Measurements from ENCODE around the gene PYROXD2.

PYROXD2 gene

GRCh38 chr10:98382691-98383101 lies 32.3 kb downstream of the PYROXD2 start:
- peak overlapping the region; percentile 20 for H2BK5ac ChIP-seq (ENCODE audit: low read length)
- H3K4me1 ChIP-seq (ENCODE audit: control insufficient read depth, low read depth, low read length), result peaks cover 9% of the 10 kb centered on the region
- H3K4me3 ChIP-seq (ENCODE audit: low read length), result no peak overlapping the region
- DNase-seq, result peak; percentile 35
- H4K5ac ChIP-seq (ENCODE audit: low read length), result no peak overlapping the region
- H3K27ac ChIP-seq (ENCODE audit: low read depth, low read length), result no peak overlapping the region
- no peak overlapping the region for H2BK15ac ChIP-seq (replicated peaks; ENCODE audit: low read depth)
- H3K18ac ChIP-seq (ENCODE audit: low read length), result no peak overlapping the region
- H4K8ac ChIP-seq (ENCODE audit: low read depth, low read length), result no peak overlapping the region
- no peak overlapping the region for H3K4ac ChIP-seq (ENCODE audit: low read depth, low read length)
- no peaks in the 10 kb centered on the region for H3K79me1 ChIP-seq (ENCODE audit: low read length)
- no peaks in the 10 kb centered on the region for H3K79me2 ChIP-seq (ENCODE audit: control insufficient read depth, insufficient read depth, low read length)
- H3K4me2 ChIP-seq (ENCODE audit: low read length), result no peak overlapping the region
- H3K9ac ChIP-seq (ENCODE audit: low read length), result no peak overlapping the region
- no peaks in the 10 kb centered on the region for H3K36me3 ChIP-seq (ENCODE audit: control insufficient read depth, insufficient read depth, low read length)
- H2BK120ac ChIP-seq (ENCODE audit: low read depth, low read length), result no peak overlapping the region
- no CpG with 5 or more reads among the region's 5 CpGs for WGBS (ENCODE audit: extremely low coverage, insufficient coverage, low lambda C conversion rate)
- no peak overlapping the region for H2AK5ac ChIP-seq (ENCODE audit: low read length)
- no peaks in the 10 kb centered on the region for H3K27me3 ChIP-seq (ENCODE audit: insufficient read depth, low read length, poor library complexity)
- no peak overlapping the region for H3K23ac ChIP-seq (ENCODE audit: low read length)
- H3K56ac ChIP-seq (ENCODE audit: low read length), result no peak overlapping the region

DNA sequence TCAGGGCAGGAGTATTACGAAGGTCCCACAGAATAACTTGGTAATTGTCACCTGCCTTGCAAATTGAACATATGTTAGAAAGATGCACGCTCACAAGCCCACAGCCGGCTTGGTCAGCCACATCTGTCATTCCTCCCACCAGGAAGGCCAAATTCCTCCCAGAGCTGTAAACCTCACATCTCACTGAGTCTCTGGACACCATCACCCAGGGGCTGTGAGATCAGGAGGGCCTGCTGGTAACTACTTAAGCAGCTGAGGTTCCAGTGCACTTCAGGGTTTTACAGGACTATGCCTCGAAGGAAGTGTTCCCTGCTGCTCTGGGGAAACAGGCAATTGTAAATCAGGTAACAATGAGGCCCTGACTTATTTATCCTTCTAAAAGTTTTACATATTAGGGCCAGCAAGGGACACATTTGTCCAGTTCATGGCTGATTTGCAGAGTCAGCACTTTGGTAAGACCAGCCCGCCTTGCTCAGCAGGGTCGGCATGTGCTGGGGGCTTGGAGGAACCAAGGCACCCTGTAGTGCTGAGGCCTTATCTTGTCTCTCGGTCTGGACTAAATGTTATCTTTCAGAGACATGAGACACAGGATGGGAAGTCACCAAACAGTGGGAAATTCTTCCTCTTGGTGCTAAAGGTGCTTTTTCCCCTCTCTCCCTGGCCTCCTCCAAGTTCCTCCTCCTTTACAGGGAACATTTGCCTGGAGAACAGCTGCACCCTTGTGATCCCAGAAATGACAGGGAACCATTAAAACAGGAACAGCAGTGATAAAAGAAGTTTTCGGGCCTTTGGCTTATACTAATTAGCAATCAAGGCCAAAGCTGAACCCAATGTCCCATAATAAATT lies 34.3 kb downstream of the PYROXD2 start:
- H3K4me3 ChIP-seq (ENCODE audit: low read length), result no peak overlapping the region
- peak overlapping the region; percentile 75 for H2AK5ac ChIP-seq (ENCODE audit: low read length)
- H2BK5ac ChIP-seq (ENCODE audit: low read length), result peak overlapping the region; percentile 57
- no peaks in the 10 kb centered on the region for H3K27me3 ChIP-seq (ENCODE audit: insufficient read depth, low read length, poor library complexity)
- H4K5ac ChIP-seq (ENCODE audit: low read length), result no peak overlapping the region
- H3K36me3 ChIP-seq (ENCODE audit: control insufficient read depth, insufficient read depth, low read length), result no peaks in the 10 kb centered on the region
- DNase-seq, result peak; percentile 91
- H3K27ac ChIP-seq (ENCODE audit: low read depth, low read length), result peak overlapping the region; percentile 78
- no peaks in the 10 kb centered on the region for H3K79me1 ChIP-seq (ENCODE audit: low read length)
- WGBS (ENCODE audit: extremely low coverage, insufficient coverage, low lambda C conversion rate), result no CpG with 5 or more reads among the region's 8 CpGs
- peak overlapping the region; percentile 25 for H3K9ac ChIP-seq (ENCODE audit: low read length)
- H3K4ac ChIP-seq (ENCODE audit: low read depth, low read length), result no peak overlapping the region
- no peak overlapping the region for H3K18ac ChIP-seq (ENCODE audit: low read length)
- H3K23ac ChIP-seq (ENCODE audit: low read length), result no peak overlapping the region
- H4K8ac ChIP-seq (ENCODE audit: low read depth, low read length), result no peak overlapping the region
- H2BK15ac ChIP-seq (replicated peaks; ENCODE audit: low read depth), result no peak overlapping the region
- H3K4me2 ChIP-seq (ENCODE audit: low read length), result no peak overlapping the region
- H3K4me1 ChIP-seq (ENCODE audit: control insufficient read depth, low read depth, low read length), result peaks cover 9% of the 10 kb centered on the region
- H3K56ac ChIP-seq (ENCODE audit: low read length), result peak overlapping the region; percentile 39
- no peaks in the 10 kb centered on the region for H3K79me2 ChIP-seq (ENCODE audit: control insufficient read depth, insufficient read depth, low read length)
- H2BK120ac ChIP-seq (ENCODE audit: low read depth, low read length), result no peak overlapping the region

GRCh38 chr10:98378722-98379121 lies 36.3 kb downstream of the PYROXD2 start:
- Histone ChIP-seq H3K79me2 (ENCODE audit: control insufficient read depth, insufficient read depth, low read length) (no peaks in the 10 kb centered on the region), H3K4me3 (ENCODE audit: low read length) (no peak overlapping the region), H3K4me2 (ENCODE audit: low read length) (no peak overlapping the region), H3K27me3 (ENCODE audit: insufficient read depth, low read length, poor library complexity) (no peaks in the 10 kb centered on the region), H2BK5ac (ENCODE audit: low read length) (no peak overlapping the region), H4K8ac (ENCODE audit: low read depth, low read length) (no peak overlapping the region), H2AK5ac (ENCODE audit: low read length) (no peak overlapping the region), H4K5ac (ENCODE audit: low read length) (no peak overlapping the region), H3K79me1 (ENCODE audit: low read length) (no peaks in the 10 kb centered on the region), H2BK15ac (replicated peaks; ENCODE audit: low read depth) (no peak overlapping the region), H3K23ac (ENCODE audit: low read length) (no peak overlapping the region), H3K56ac (ENCODE audit: low read length) (no peak overlapping the region), H3K9ac (ENCODE audit: low read length) (no peak overlapping the region), H3K4me1 (ENCODE audit: control insufficient read depth, low read depth, low read length) (peaks cover 12% of the 10 kb centered on the region), H3K4ac (ENCODE audit: low read depth, low read length) (no peak overlapping the region), H3K36me3 (ENCODE audit: control insufficient read depth, insufficient read depth, low read length) (no peaks in the 10 kb centered on the region), H2BK120ac (ENCODE audit: low read depth, low read length) (no peak overlapping the region), H3K27ac (ENCODE audit: low read depth, low read length) (no peak overlapping the region), H3K18ac (ENCODE audit: low read length) (no peak overlapping the region)
- no peak for DNase-seq
- no CpG with 5 or more reads among the region's 4 CpGs for WGBS (ENCODE audit: extremely low coverage, insufficient coverage, low lambda C conversion rate)

DNA sequence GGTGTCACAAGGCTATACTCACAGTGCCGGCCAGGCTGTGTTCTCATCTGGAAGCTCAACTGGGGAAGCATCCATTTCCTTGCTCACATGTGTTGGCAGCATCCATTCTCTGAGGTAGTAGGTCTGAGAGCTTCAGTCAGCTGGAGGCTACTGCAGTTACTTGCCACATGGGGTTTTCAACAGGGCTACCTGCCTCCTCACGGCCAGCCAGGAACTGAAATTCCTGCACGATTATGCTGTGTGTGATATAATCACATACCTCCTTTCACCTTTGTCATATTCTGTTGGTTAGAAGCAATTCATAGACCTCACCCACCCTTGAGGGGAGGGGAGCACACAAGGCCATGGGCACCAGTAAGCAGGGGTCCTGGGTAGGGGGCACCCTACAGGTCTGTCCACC lies 37.4 kb downstream of the PYROXD2 start:
- DNase-seq, result no peak
- H3K4me3 ChIP-seq (ENCODE audit: low read length), result no peak overlapping the region
- no peaks in the 10 kb centered on the region for H3K36me3 ChIP-seq (ENCODE audit: control insufficient read depth, insufficient read depth, low read length)
- no CpG with 5 or more reads among the region's 3 CpGs for WGBS (ENCODE audit: extremely low coverage, insufficient coverage, low lambda C conversion rate)
- H3K23ac ChIP-seq (ENCODE audit: low read length), result no peak overlapping the region
- H2AK5ac ChIP-seq (ENCODE audit: low read length), result peak overlapping the region; percentile 60
- H3K18ac ChIP-seq (ENCODE audit: low read length), result no peak overlapping the region
- no peak overlapping the region for H3K4me2 ChIP-seq (ENCODE audit: low read length)
- no peak overlapping the region for H2BK120ac ChIP-seq (ENCODE audit: low read depth, low read length)
- H3K79me2 ChIP-seq (ENCODE audit: control insufficient read depth, insufficient read depth, low read length), result no peaks in the 10 kb centered on the region
- no peak overlapping the region for H2BK5ac ChIP-seq (ENCODE audit: low read length)
- no peak overlapping the region for H4K5ac ChIP-seq (ENCODE audit: low read length)
- no peaks in the 10 kb centered on the region for H3K27me3 ChIP-seq (ENCODE audit: insufficient read depth, low read length, poor library complexity)
- H3K4me1 ChIP-seq (ENCODE audit: control insufficient read depth, low read depth, low read length), result peaks cover 12% of the 10 kb centered on the region
- H3K79me1 ChIP-seq (ENCODE audit: low read length), result no peaks in the 10 kb centered on the region
- no peak overlapping the region for H3K4ac ChIP-seq (ENCODE audit: low read depth, low read length)
- H3K56ac ChIP-seq (ENCODE audit: low read length), result no peak overlapping the region
- H2BK15ac ChIP-seq (replicated peaks; ENCODE audit: low read depth), result no peak overlapping the region
- no peak overlapping the region for H3K27ac ChIP-seq (ENCODE audit: low read depth, low read length)
- H3K9ac ChIP-seq (ENCODE audit: low read length), result no peak overlapping the region
- no peak overlapping the region for H4K8ac ChIP-seq (ENCODE audit: low read depth, low read length)

- H2BK15ac ChIP-seq (replicated peaks; ENCODE audit: low read depth), result no peak overlapping the region
- H3K4ac ChIP-seq (ENCODE audit: low read depth, low read length), result no peak overlapping the region
- no peak overlapping the region for H4K5ac ChIP-seq (ENCODE audit: low read length)
- no peak overlapping the region for H4K8ac ChIP-seq (ENCODE audit: low read depth, low read length)
- H3K79me1 ChIP-seq (ENCODE audit: low read length), result no peaks in the 10 kb centered on the region
- H3K27me3 ChIP-seq (ENCODE audit: insufficient read depth, low read length, poor library complexity), result no peaks in the 10 kb centered on the region
- H2AK5ac ChIP-seq (ENCODE audit: low read length), result no peak overlapping the region
- no peak overlapping the region for H3K9ac ChIP-seq (ENCODE audit: low read length)
- H2BK5ac ChIP-seq (ENCODE audit: low read length), result no peak overlapping the region
- no peak overlapping the region for H3K18ac ChIP-seq (ENCODE audit: low read length)
- H2BK120ac ChIP-seq (ENCODE audit: low read depth, low read length), result no peak overlapping the region
- no peaks in the 10 kb centered on the region for H3K79me2 ChIP-seq (ENCODE audit: control insufficient read depth, insufficient read depth, low read length)
- peaks cover 12% of the 10 kb centered on the region for H3K4me1 ChIP-seq (ENCODE audit: control insufficient read depth, low read depth, low read length)
- DNase-seq, result no peak
- no peak overlapping the region for H3K56ac ChIP-seq (ENCODE audit: low read length)
- H3K4me2 ChIP-seq (ENCODE audit: low read length), result no peak overlapping the region
- H3K27ac ChIP-seq (ENCODE audit: low read depth, low read length), result no peak overlapping the region
- no peak overlapping the region for H3K23ac ChIP-seq (ENCODE audit: low read length)
- no peak overlapping the region for H3K4me3 ChIP-seq (ENCODE audit: low read length)
- WGBS (ENCODE audit: extremely low coverage, insufficient coverage, low lambda C conversion rate), result no CpG with 5 or more reads among the region's 2 CpGs
- no peaks in the 10 kb centered on the region for H3K36me3 ChIP-seq (ENCODE audit: control insufficient read depth, insufficient read depth, low read length)
Measured at GRCh38 chr10:98377001-98377400, 38.0 kb downstream of the PYROXD2 start.

GRCh38 chr10:98376485-98376884 lies 38.5 kb downstream of the PYROXD2 start:
- Histone ChIP-seq H3K4me2 (ENCODE audit: low read length) (no peak overlapping the region), H3K36me3 (ENCODE audit: control insufficient read depth, insufficient read depth, low read length) (no peaks in the 10 kb centered on the region), H3K79me2 (ENCODE audit: control insufficient read depth, insufficient read depth, low read length) (no peaks in the 10 kb centered on the region), H3K27ac (ENCODE audit: low read depth, low read length) (no peak overlapping the region), H2BK15ac (replicated peaks; ENCODE audit: low read depth) (no peak overlapping the region), H3K79me1 (ENCODE audit: low read length) (no peaks in the 10 kb centered on the region), H4K8ac (ENCODE audit: low read depth, low read length) (no peak overlapping the region), H3K27me3 (ENCODE audit: insufficient read depth, low read length, poor library complexity) (no peaks in the 10 kb centered on the region), H2BK5ac (ENCODE audit: low read length) (no peak overlapping the region), H4K5ac (ENCODE audit: low read length) (no peak overlapping the region), H3K4me3 (ENCODE audit: low read length) (no peak overlapping the region), H2AK5ac (ENCODE audit: low read length) (no peak overlapping the region), H3K56ac (ENCODE audit: low read length) (no peak overlapping the region), H3K23ac (ENCODE audit: low read length) (no peak overlapping the region), H3K4me1 (ENCODE audit: control insufficient read depth, low read depth, low read length) (peaks cover 12% of the 10 kb centered on the region), H3K18ac (ENCODE audit: low read length) (no peak overlapping the region), H2BK120ac (ENCODE audit: low read depth, low read length) (no peak overlapping the region), H3K9ac (ENCODE audit: low read length) (no peak overlapping the region), H3K4ac (ENCODE audit: low read depth, low read length) (no peak overlapping the region)
- DNase-seq, result no peak
- WGBS (ENCODE audit: extremely low coverage, insufficient coverage, low lambda C conversion rate), result no CpG with 5 or more reads among the region's 1 CpG

Data from mesendoderm (in vitro differentiated cells).